Endometrial microvascular endothelial cells (primary cell): ENCODE data around the gene KBTBD8. TPM values are rescaled to one million over a fixed set of nuclear protein-coding genes. Genes with fewer than 3 reads are reported as not detected.

ENCODE experiments used
- in situ Hi-C: cut with HindIII; loops from 2 replicates; pipeline ENCODE4 v1.10.0; 2017; ENCODE audit warnings: low sequenced_read_pairs, low pct_unique_long_range_greater_than_20kb; ENCODE audit errors: inconsistent ontology term
- total RNA-seq: library from RNA; depleted of rRNA; stranded (reverse); fragments of >200 nt; gene quantifications from one replicate; pipeline ENCODE4 v1.2.3, GENCODE V29; 2015; ENCODE audit errors: inconsistent ontology term

The KBTBD8 gene
- total RNA-seq, 1 donor from 2014 or later = 2.6 TPM

GRCh38 chr3:66993082-66993481 is 5.0 kb upstream of the KBTBD8 start:
- in situ Hi-C loops = no loop called here

GRCh38 chr3:66994588-66994987 is 3.5 kb upstream of the KBTBD8 start:
- in situ Hi-C loops = no loop called here

GRCh38 chr3:66996696-66997095 is 1.4 kb upstream of the KBTBD8 start:
- in situ Hi-C loops = no loop called here

GRCh38 chr3:66997560-66998112 is 471 bp upstream of the KBTBD8 start:
- in situ Hi-C loops = no loop called here

GRCh38 chr3:66998904-66999235 is 763 bp downstream of the KBTBD8 start:
- in situ Hi-C loops = no loop called here

GRCh38 chr3:67000009-67000408 is 1.9 kb downstream of the KBTBD8 start:
- in situ Hi-C loops = no loop called here

- in situ Hi-C loops = no loop called here
These were observed 3.2 kb downstream of the KBTBD8 start for GRCh38 chr3:67001086-67001861.

- in situ Hi-C loops = no loop called here
These were observed 7.9 kb downstream of the KBTBD8 start for GRCh38 chr3:67005974-67006373.

GRCh38 chr3:67006460-67006859 is 8.4 kb downstream of the KBTBD8 start:
- in situ Hi-C loops = no loop called here

GRCh38 chr3:67008388-67008787 is 10.3 kb downstream of the KBTBD8 start:
- in situ Hi-C loops = no loop called here

GRCh38 chr3:67009716-67010115 is 11.6 kb downstream of the KBTBD8 start:
- in situ Hi-C loops = no loop called here

GRCh38 chr3:67011414-67012131 is 13.5 kb downstream of the KBTBD8 start:
- in situ Hi-C loops = no loop called here

GRCh38 chr3:67012564-67012963 is 14.5 kb downstream of the KBTBD8 start:
- in situ Hi-C loops = no loop called here

GRCh38 chr3:67015702-67016484 is 17.8 kb downstream of the KBTBD8 start:
- in situ Hi-C loops = no loop called here

- in situ Hi-C loops = no loop called here
These were observed 18.5 kb downstream of the KBTBD8 start for GRCh38 chr3:67016522-67017080.

- in situ Hi-C loops = no loop called here
These were observed 19.1 kb downstream of the KBTBD8 start for GRCh38 chr3:67017211-67017610.

- in situ Hi-C loops = no loop called here
These were observed 20.1 kb downstream of the KBTBD8 start for GRCh38 chr3:67018105-67018788.

- in situ Hi-C loops = no loop called here
These were observed 20.9 kb downstream of the KBTBD8 start for GRCh38 chr3:67018789-67019526.
